ENCODE results near the gene HARBI1. TPM values are rescaled to one million over a fixed set of nuclear protein-coding genes. Genes with fewer than 3 reads are reported as not detected.

HARBI1 gene
- total RNA-seq, 1 donor from 2014 or later = 8.1 TPM

DNA sequence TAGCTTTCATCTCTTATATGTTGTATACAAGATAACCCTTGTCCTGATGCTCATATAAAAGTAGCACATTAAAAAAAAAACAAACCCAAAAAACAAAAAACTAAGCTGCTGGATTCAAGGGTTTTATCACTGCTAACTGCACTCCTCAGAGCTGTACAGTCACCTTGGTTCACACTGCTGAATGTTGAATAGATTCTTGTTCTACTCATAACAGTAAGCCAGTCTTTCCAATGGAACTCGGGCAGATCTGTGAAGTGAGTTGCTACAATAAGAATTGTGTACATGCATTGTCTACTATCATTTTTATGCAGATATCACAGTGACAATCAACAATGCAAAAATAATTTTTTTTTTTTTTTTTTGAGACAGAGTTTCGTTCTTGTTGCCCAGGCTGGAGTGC lies 4.7 kb downstream of the HARBI1 start:
- H3K4me3 Mint-ChIP-seq (ENCODE audit: unreplicated experiment) = no peak overlapping the region
- H3K9me3 Mint-ChIP-seq (ENCODE audit: unreplicated experiment) = no peaks in the 10 kb centered on the region
- H3K36me3 Mint-ChIP-seq (ENCODE audit: low read depth, unreplicated experiment) = no peaks in the 10 kb centered on the region
- H3K27ac ChIP-seq (ENCODE audit: low read depth, low read length) = no peak overlapping the region
- H3K4me1 Mint-ChIP-seq (ENCODE audit: low read depth, unreplicated experiment) = peaks cover 15% of the 10 kb centered on the region
- DNase-seq (ENCODE audit: low read depth) (no peak), FAIRE-seq (no peak)
- no peaks in the 10 kb centered on the region for H3K9me3 ChIP-seq (ENCODE audit: insufficient read depth, low read depth, low read length)
- no peak overlapping the region for H3K27ac Mint-ChIP-seq (ENCODE audit: unreplicated experiment)
- H3K27me3 ChIP-seq (ENCODE audit: insufficient read depth, low read length) = no peaks in the 10 kb centered on the region
- H3K27me3 Mint-ChIP-seq (ENCODE audit: low read depth, unreplicated experiment) = no peaks in the 10 kb centered on the region
- H3K4me3 ChIP-seq (ENCODE audit: insufficient read depth, low read depth, low read length) = no peak overlapping the region
- H3K4me1 ChIP-seq (ENCODE audit: insufficient read depth, low read length) = peaks cover 9% of the 10 kb centered on the region
- H4K20me1 ChIP-seq (ENCODE audit: insufficient read depth, low read length) = no peaks in the 10 kb centered on the region
- no peak overlapping the region for H2AFZ ChIP-seq (ENCODE audit: low read depth, low read length)
- no peak overlapping the region for H3K4me2 ChIP-seq (ENCODE audit: low read length)
- no peaks in the 10 kb centered on the region for H3K36me3 ChIP-seq (ENCODE audit: insufficient read depth, low read length)
- H3K9ac ChIP-seq (ENCODE audit: low read length) = no peak overlapping the region
- peaks cover 3% of the 10 kb centered on the region for H3K79me2 ChIP-seq (ENCODE audit: insufficient read depth, low read length)
- TF ChIP-seq, protein P1, sequence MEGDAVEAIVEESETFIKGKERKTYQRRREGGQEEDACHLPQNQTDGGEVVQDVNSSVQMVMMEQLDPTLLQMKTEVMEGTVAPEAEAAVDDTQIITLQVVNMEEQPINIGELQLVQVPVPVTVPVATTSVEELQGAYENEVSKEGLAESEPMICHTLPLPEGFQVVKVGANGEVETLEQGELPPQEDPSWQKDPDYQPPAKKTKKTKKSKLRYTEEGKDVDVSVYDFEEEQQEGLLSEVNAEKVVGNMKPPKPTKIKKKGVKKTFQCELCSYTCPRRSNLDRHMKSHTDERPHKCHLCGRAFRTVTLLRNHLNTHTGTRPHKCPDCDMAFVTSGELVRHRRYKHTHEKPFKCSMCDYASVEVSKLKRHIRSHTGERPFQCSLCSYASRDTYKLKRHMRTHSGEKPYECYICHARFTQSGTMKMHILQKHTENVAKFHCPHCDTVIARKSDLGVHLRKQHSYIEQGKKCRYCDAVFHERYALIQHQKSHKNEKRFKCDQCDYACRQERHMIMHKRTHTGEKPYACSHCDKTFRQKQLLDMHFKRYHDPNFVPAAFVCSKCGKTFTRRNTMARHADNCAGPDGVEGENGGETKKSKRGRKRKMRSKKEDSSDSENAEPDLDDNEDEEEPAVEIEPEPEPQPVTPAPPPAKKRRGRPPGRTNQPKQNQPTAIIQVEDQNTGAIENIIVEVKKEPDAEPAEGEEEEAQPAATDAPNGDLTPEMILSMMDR (IDR thresholded peaks at IDR 0.05; ENCODE audit: insufficient read depth, low read depth, low read length) = no peak
- no peak for TF ChIP-seq EZH2 (IDR thresholded peaks at IDR 0.05; ENCODE audit: insufficient read depth, low read length)

DNA sequence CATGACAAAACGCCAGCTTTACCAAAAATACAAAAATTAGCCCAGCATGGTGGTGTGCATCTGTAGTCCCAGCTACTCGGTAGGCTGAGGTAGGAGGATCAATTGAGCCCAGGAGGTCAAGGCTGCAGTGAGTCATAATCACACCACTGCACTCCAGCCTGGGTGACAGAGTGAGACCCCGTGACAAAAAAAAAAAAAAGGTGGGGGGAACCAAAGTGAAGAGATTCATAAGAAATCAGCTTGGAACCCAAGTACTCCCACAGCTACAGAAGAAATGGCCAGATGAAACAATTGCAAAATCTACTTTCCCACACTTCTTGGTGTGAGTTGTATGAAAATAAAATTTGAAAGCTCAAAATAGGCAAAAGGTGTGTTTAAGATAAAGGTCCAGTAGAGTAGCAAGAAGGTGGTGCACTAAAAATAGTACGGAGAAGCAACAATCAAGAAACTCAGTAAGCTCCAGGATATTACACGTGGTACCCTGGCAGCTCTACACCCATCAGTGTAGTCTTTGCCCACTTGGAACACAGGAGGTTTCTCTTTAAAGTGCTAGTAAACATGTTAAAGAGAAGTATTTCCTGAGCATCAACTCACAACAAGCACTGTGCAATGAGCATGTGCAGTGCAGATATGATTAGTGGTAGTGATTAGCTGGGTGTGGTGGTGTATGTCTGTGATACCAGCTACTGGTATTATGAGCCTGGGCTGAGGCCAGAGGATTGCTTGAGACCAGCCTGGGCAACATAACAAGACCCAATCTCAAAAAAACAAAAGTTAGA lies 5.3 kb downstream of the HARBI1 start:
- Mint-ChIP-seq H3K9me3 (ENCODE audit: unreplicated experiment) (no peaks in the 10 kb centered on the region), H3K4me1 (ENCODE audit: low read depth, unreplicated experiment) (peaks cover 15% of the 10 kb centered on the region)
- no peak for FAIRE-seq

More for the DNA sequence above, 5.3 kb downstream of the HARBI1 start:
- no peak for DNase-seq (ENCODE audit: low read depth)
- no peaks in the 10 kb centered on the region for H3K27me3 ChIP-seq (ENCODE audit: insufficient read depth, low read length)
- Mint-ChIP-seq H3K4me3 (ENCODE audit: unreplicated experiment) (no peak overlapping the region), H3K36me3 (ENCODE audit: low read depth, unreplicated experiment) (no peaks in the 10 kb centered on the region), H3K27me3 (ENCODE audit: low read depth, unreplicated experiment) (no peaks in the 10 kb centered on the region), H3K27ac (ENCODE audit: unreplicated experiment) (no peak overlapping the region)
- no peak overlapping the region for H3K4me3 ChIP-seq (ENCODE audit: insufficient read depth, low read depth, low read length)
- no peaks in the 10 kb centered on the region for H4K20me1 ChIP-seq (ENCODE audit: insufficient read depth, low read length)
- H3K36me3 ChIP-seq (ENCODE audit: insufficient read depth, low read length) = no peaks in the 10 kb centered on the region
- no peak overlapping the region for H3K4me2 ChIP-seq (ENCODE audit: low read length)
- H2AFZ ChIP-seq (ENCODE audit: low read depth, low read length) = no peak overlapping the region
- no peak overlapping the region for H3K9ac ChIP-seq (ENCODE audit: low read length)
- no peaks in the 10 kb centered on the region for H3K9me3 ChIP-seq (ENCODE audit: insufficient read depth, low read depth, low read length)
- TF ChIP-seq EZH2 (IDR thresholded peaks at IDR 0.05; ENCODE audit: insufficient read depth, low read length) = no peak
- TF ChIP-seq, protein P1 (IDR thresholded peaks at IDR 0.05; ENCODE audit: insufficient read depth, low read depth, low read length) = no peak
- H3K27ac ChIP-seq (ENCODE audit: low read depth, low read length) = no peak overlapping the region
- peaks cover 3% of the 10 kb centered on the region for H3K79me2 ChIP-seq (ENCODE audit: insufficient read depth, low read length)
- H3K4me1 ChIP-seq (ENCODE audit: insufficient read depth, low read length) = peaks cover 9% of the 10 kb centered on the region
